Muscle layer of duodenum (tissue), 2 donors: ENCODE results near the gene NGEF.

Experiments
- H3K27ac ChIP-seq: one replicate; pipeline ENCODE4 v1.7.0; 2013; ENCODE audit warnings: mild to moderate bottlenecking, low read length
- H3K27me3 ChIP-seq: one replicate; pipeline ENCODE4 v1.7.0; 2013; ENCODE audit warnings: low read depth, mild to moderate bottlenecking, control low read depth, low read length
- H3K36me3 ChIP-seq, 2 donors: one replicate each; pipeline ENCODE4 v1.7.0; 2013; ENCODE audit warnings: low read length in 2 of 2, control low read depth in 1 of 2, mild to moderate bottlenecking in 1 of 2; ENCODE audit not compliant: insufficient read depth in 2 of 2, control insufficient read depth in 1 of 2
- H3K4me1 ChIP-seq, 2 donors: one replicate each; pipeline ENCODE4 v1.7.0; 2013; ENCODE audit warnings: low read length in 2 of 2, mild to moderate bottlenecking in 2 of 2, control low read depth in 1 of 2, moderate library complexity in 1 of 2; ENCODE audit not compliant: insufficient read depth in 2 of 2, control insufficient read depth in 1 of 2
- H3K4me3 ChIP-seq, 2 donors: one replicate each; pipeline ENCODE4 v1.7.0; 2013; ENCODE audit warnings: low read length in 2 of 2, low read depth in 1 of 2, mild to moderate bottlenecking in 1 of 2
- H3K9me3 ChIP-seq, 2 donors: one replicate each; pipeline ENCODE4 v1.7.0; 2013; ENCODE audit warnings: low read length in 2 of 2, control low read depth in 1 of 2, mild to moderate bottlenecking in 1 of 2; ENCODE audit not compliant: control insufficient read depth in 1 of 2
- donor health status: healthy.

The NGEF gene

GRCh38 chr2:232974396-232974795 lies 38.7 kb downstream of the NGEF start:
- Histone ChIP-seq H3K36me3 (no peaks in the 10 kb centered on the region), H3K4me1 (no peaks in the 10 kb centered on the region), H3K27ac (no peak overlapping the region), H3K9me3 (peaks cover 0 to 6% of the 10 kb centered on the region in 2 donors), H3K27me3 (no peaks in the 10 kb centered on the region), H3K4me3 (no peak overlapping the region)

DNA sequence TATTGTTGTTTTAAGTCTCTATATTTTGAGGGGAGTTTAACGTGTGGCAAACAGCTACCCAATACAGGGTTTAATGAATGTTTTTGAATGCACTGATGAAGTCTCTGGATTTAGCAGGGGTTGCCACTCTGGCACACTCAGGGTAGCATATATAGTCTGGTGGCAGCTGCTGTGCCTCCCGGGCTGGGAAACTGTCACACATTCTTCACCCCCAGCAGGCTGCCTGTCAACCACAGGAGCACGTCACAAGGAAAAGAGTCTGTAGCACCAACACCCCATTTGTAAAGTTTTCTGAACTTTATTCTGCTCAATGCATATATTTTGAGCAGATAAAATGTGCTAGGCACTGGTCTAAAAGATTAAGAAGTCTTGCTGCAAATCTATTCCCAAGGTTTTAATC lies 39.3 kb downstream of the NGEF start:
- Histone ChIP-seq H3K36me3 (no peaks in the 10 kb centered on the region), H3K4me3 (no peak overlapping the region), H3K27ac (no peak overlapping the region), H3K4me1 (no peaks in the 10 kb centered on the region), H3K9me3 (peaks cover 0 to 6% of the 10 kb centered on the region in 2 donors), H3K27me3 (no peaks in the 10 kb centered on the region)

- H3K4me1 ChIP-seq, result no peaks in the 10 kb centered on the region
- H3K27me3 ChIP-seq, result no peaks in the 10 kb centered on the region
- H3K36me3 ChIP-seq, result no peaks in the 10 kb centered on the region
- H3K4me3 ChIP-seq, result no peak overlapping the region
- H3K9me3 ChIP-seq, result peaks cover 0 to 6% of the 10 kb centered on the region in 2 donors
- no peak overlapping the region for H3K27ac ChIP-seq
These were observed 39.9 kb downstream of the NGEF start for GRCh38 chr2:232973011-232973735.

- Histone ChIP-seq H3K27ac (no peak overlapping the region), H3K9me3 (peaks cover 0 to 6% of the 10 kb centered on the region in 2 donors), H3K36me3 (no peaks in the 10 kb centered on the region), H3K4me3 (no peak overlapping the region), H3K4me1 (no peaks in the 10 kb centered on the region), H3K27me3 (no peaks in the 10 kb centered on the region)
These were observed 41.3 kb downstream of the NGEF start for GRCh38 chr2:232971744-232972143.

DNA sequence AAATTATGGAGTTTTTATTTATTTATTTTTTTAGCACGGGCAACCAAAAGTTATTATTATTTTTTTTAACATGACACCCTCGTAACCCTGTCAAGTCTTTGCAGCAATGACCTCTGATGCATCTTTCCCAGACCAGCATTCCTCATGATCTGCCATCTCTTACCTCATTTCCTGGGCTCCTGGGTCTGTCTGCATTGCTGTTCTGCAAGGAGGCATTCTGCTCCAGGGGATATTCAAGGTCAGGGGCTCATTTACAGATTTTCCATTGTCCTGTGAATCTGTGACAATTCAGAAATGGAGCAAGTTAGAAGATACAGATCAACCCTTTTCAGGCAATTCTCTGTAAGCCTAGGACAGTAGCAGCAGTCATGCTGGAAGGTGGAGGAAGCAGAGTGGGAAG lies 43.0 kb downstream of the NGEF start:
- Histone ChIP-seq H3K27ac (no peak overlapping the region), H3K36me3 (no peaks in the 10 kb centered on the region), H3K9me3 (peaks cover 0 to 6% of the 10 kb centered on the region in 2 donors), H3K4me1 (no peaks in the 10 kb centered on the region), H3K27me3 (no peaks in the 10 kb centered on the region), H3K4me3 (no peak overlapping the region)

- H3K27me3 ChIP-seq, result no peaks in the 10 kb centered on the region
These were observed 45.6 kb downstream of the NGEF start for GRCh38 chr2:232967474-232967873.

GRCh38 chr2:232966122-232966521 lies 46.9 kb downstream of the NGEF start:
- Histone ChIP-seq H3K4me3 (no peak overlapping the region), H3K36me3 (no peaks in the 10 kb centered on the region), H3K27ac (no peak overlapping the region)

More at GRCh38 chr2:232967474-232967873, 45.6 kb downstream of the NGEF start:
- Histone ChIP-seq H3K4me3 (no peak overlapping the region), H3K4me1 (no peaks in the 10 kb centered on the region), H3K9me3 (peaks cover 0 to 5% of the 10 kb centered on the region in 2 donors), H3K36me3 (no peaks in the 10 kb centered on the region), H3K27ac (no peak overlapping the region)

DNA sequence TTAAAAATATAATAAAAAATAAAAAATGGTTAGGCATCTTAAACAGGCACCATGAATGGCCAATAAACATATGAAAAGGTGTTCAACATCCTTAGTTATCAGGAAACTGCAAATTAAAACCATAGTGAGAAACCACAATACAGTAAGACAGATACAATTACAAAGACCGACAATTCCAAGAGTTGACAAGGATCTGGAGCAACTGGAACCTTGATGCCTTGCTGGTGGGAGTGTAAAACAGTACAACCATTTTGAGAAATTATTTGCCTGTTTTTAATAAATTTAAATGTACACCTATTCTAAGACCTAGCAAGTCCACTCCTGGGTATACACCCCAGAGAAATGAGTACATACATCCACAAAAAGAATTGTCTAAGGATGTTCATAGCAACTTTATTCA lies 49.1 kb downstream of the NGEF start:
- H3K4me1 ChIP-seq, result no peaks in the 10 kb centered on the region
- no peak overlapping the region for H3K27ac ChIP-seq
- no peaks in the 10 kb centered on the region for H3K27me3 ChIP-seq
- no peaks in the 10 kb centered on the region for H3K36me3 ChIP-seq
- H3K9me3 ChIP-seq, result peaks cover 0 to 12% of the 10 kb centered on the region in 2 donors
- H3K4me3 ChIP-seq, result no peak overlapping the region

More at GRCh38 chr2:232966122-232966521, 46.9 kb downstream of the NGEF start:
- H3K4me1 ChIP-seq, result no peaks in the 10 kb centered on the region
- peaks cover 0 to 11% of the 10 kb centered on the region in 2 donors for H3K9me3 ChIP-seq
- no peaks in the 10 kb centered on the region for H3K27me3 ChIP-seq

GRCh38 chr2:232960862-232961261 lies 52.2 kb downstream of the NGEF start:
- H3K9me3 ChIP-seq, result peaks cover 0 to 12% of the 10 kb centered on the region in 2 donors
- H3K4me3 ChIP-seq, result no peak overlapping the region
- H3K27me3 ChIP-seq, result no peaks in the 10 kb centered on the region
- no peak overlapping the region for H3K27ac ChIP-seq
- H3K36me3 ChIP-seq, result no peaks in the 10 kb centered on the region
- no peaks in the 10 kb centered on the region for H3K4me1 ChIP-seq

DNA sequence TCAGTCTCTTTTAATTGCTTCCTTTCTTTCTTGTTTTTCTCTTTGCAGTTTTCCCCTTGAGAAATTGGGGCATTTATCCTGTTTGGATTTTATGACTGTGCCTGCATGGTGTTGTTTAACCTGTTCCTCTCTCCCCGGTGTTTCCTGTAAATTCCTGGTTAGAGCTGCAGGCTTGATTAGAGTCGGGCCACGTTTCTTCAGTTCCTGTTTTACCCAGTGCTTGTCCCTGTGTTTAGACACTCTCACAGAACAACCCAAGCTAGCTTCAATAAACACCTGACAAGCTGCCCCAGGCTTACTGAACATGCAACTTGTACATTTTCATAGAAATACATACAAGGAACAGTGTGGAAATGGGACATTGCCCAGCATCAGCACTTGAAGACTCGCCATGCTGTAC lies 53.9 kb downstream of the NGEF start:
- H3K36me3 ChIP-seq, result no peaks in the 10 kb centered on the region
- no peak overlapping the region for H3K4me3 ChIP-seq
- H3K4me1 ChIP-seq, result no peaks in the 10 kb centered on the region
- H3K27ac ChIP-seq, result no peak overlapping the region
- H3K27me3 ChIP-seq, result no peaks in the 10 kb centered on the region
- peaks cover 0 to 11% of the 10 kb centered on the region in 2 donors for H3K9me3 ChIP-seq

- Histone ChIP-seq H3K27me3 (no peaks in the 10 kb centered on the region), H3K27ac (no peak overlapping the region), H3K9me3 (peaks cover 0 to 8% of the 10 kb centered on the region in 2 donors), H3K4me1 (no peaks in the 10 kb centered on the region), H3K4me3 (no peak overlapping the region), H3K36me3 (no peaks in the 10 kb centered on the region)
These were observed 55.4 kb downstream of the NGEF start for GRCh38 chr2:232957657-232958090.

GRCh38 chr2:232955856-232956255 lies 57.2 kb downstream of the NGEF start:
- no peaks in the 10 kb centered on the region for H3K27me3 ChIP-seq
- H3K4me1 ChIP-seq, result no peaks in the 10 kb centered on the region
- no peak overlapping the region for H3K4me3 ChIP-seq
- H3K36me3 ChIP-seq, result no peaks in the 10 kb centered on the region
- H3K9me3 ChIP-seq, result no peaks in the 10 kb centered on the region
- no peak overlapping the region for H3K27ac ChIP-seq
